Loucy (cell line): Measurements from ENCODE around the gene OR8J1.

Experiments used
- H2AFZ ChIP-seq: fragments of 200-600 bp; sonication (generic); 2 replicates; pipeline ENCODE4 v1.6.0; 2016; ENCODE audit warnings: antibody characterized with exemption, mild to moderate bottlenecking, low read length, moderate library complexity
- H3F3A ChIP-seq: fragments of 200-600 bp; 2 replicates; pipeline ENCODE4 v1.6.0; 2016; ENCODE audit warnings: antibody characterized with exemption, low read depth, mild to moderate bottlenecking
- H3K27me3 ChIP-seq: fragments of 200-600 bp; sonication (generic); 2 replicates; pipeline ENCODE4 v1.6.1; 2014; ENCODE audit warnings: low read length, mild to moderate bottlenecking; ENCODE audit not compliant: insufficient read depth, poor library complexity, severe bottlenecking
- H3K36me3 ChIP-seq: fragments of 200-600 bp; sonication (generic); 2 replicates; pipeline ENCODE4 v1.6.1; 2016; ENCODE audit warnings: low read length; ENCODE audit not compliant: insufficient read depth
- H3K4me1 ChIP-seq: fragments of 200-600 bp; sonication (generic); 2 replicates; pipeline ENCODE4 v1.5.1; 2014; ENCODE audit warnings: low read length, mild to moderate bottlenecking; ENCODE audit not compliant: insufficient read depth, poor library complexity, severe bottlenecking
- H3K4me2 ChIP-seq: fragments of 200-600 bp; sonication (generic); 2 replicates; pipeline ENCODE4 v1.6.0; 2014; ENCODE audit warnings: antibody characterized with exemption, low read length, low read depth, mild to moderate bottlenecking; ENCODE audit not compliant: poor library complexity, severe bottlenecking
- H3K4me3 ChIP-seq: fragments of 200-600 bp; sonication (generic); 2 replicates; pipeline ENCODE4 v1.5.1; 2014; ENCODE audit warnings: low read length, mild to moderate bottlenecking, mixed read lengths; ENCODE audit not compliant: poor library complexity, severe bottlenecking
- H3K79me2 ChIP-seq: fragments of 200-600 bp; sonication (generic); 2 replicates; pipeline ENCODE4 v1.6.1; 2014; ENCODE audit warnings: low read length; ENCODE audit not compliant: insufficient read depth
- H3K9ac ChIP-seq: fragments of 200-600 bp; sonication (generic); 2 replicates; pipeline ENCODE4 v1.6.0; 2014; ENCODE audit warnings: mild to moderate bottlenecking, low read depth, low read length, moderate library complexity; ENCODE audit not compliant: poor library complexity, severe bottlenecking
- H3K9me2 ChIP-seq: fragments of 200-600 bp; sonication (generic); replicated peaks from 2 replicates; pipeline ENCODE4 v1.6.1; 2016; ENCODE audit warnings: low read depth, low read length, mixed read lengths
- H3K9me3 ChIP-seq: fragments of 200-600 bp; sonication (generic); 2 replicates; pipeline ENCODE4 v1.6.1; 2014; ENCODE audit warnings: mild to moderate bottlenecking, antibody characterized with exemption, low read length, low read depth; ENCODE audit not compliant: insufficient read depth
- H4K20me1 ChIP-seq: fragments of 200-600 bp; sonication (generic); 2 replicates; pipeline ENCODE4 v1.6.0; 2014; ENCODE audit warnings: antibody characterized with exemption, low read length, mild to moderate bottlenecking; ENCODE audit not compliant: insufficient read depth, poor library complexity, severe bottlenecking
- EZH2phosphoT487 ChIP-seq: fragments of 200-600 bp; IDR thresholded peaks from 2 replicates; pipeline ENCODE4 v1.6.1; 2018; ENCODE audit warnings: antibody characterized with exemption, mild to moderate bottlenecking, moderate library complexity, borderline replicate concordance
- TF ChIP-seq, protein P1 (sequence below): fragments of 200-600 bp; sonication (generic); conservative IDR thresholded peaks from 2 replicates; pipeline ENCODE4 v1.5.1; 2014; ENCODE audit warnings: mild to moderate bottlenecking, antibody characterized with exemption, low read length

The OR8J1 gene

GRCh38 chr11:56331861-56332491 is 22.1 kb upstream of the OR8J1 start:
- TF ChIP-seq, protein P1, sequence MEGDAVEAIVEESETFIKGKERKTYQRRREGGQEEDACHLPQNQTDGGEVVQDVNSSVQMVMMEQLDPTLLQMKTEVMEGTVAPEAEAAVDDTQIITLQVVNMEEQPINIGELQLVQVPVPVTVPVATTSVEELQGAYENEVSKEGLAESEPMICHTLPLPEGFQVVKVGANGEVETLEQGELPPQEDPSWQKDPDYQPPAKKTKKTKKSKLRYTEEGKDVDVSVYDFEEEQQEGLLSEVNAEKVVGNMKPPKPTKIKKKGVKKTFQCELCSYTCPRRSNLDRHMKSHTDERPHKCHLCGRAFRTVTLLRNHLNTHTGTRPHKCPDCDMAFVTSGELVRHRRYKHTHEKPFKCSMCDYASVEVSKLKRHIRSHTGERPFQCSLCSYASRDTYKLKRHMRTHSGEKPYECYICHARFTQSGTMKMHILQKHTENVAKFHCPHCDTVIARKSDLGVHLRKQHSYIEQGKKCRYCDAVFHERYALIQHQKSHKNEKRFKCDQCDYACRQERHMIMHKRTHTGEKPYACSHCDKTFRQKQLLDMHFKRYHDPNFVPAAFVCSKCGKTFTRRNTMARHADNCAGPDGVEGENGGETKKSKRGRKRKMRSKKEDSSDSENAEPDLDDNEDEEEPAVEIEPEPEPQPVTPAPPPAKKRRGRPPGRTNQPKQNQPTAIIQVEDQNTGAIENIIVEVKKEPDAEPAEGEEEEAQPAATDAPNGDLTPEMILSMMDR: no peak
- no peak for TF ChIP-seq EZH2phosphoT487
- no peak overlapping the region for H3K4me2 ChIP-seq

DNA sequence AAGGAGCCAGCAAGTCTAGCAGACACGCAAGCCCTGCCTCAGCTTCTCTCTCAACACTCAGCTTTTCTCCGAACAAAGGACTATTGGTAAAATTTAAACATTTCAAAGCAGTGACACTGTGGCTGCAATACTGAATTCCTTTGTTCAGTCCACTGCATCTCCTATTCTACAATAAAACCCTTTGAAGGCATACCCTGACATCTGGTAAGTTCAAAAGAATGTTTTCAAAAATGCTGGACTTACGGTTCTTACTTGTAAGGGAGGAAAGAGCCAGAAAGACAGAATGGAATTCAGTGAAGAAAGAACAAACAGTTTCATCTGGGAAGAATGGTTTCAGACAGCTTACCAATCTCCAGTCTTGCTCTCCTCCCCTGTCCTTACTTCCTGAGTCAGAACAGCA is 20.9 kb upstream of the OR8J1 start:
- Histone ChIP-seq H4K20me1 (no peaks in the 10 kb centered on the region), H3K4me1 (no peaks in the 10 kb centered on the region), H3K4me2 (no peak overlapping the region), H3F3A (no peaks in the 10 kb centered on the region), H3K9me3 (no peaks in the 10 kb centered on the region), H3K9ac (no peak overlapping the region), H2AFZ (no peak overlapping the region), H3K36me3 (no peaks in the 10 kb centered on the region), H3K4me3 (no peak overlapping the region), H3K27me3 (no peaks in the 10 kb centered on the region), H3K79me2 (no peaks in the 10 kb centered on the region), H3K9me2 (no peaks in the 10 kb centered on the region)
- TF ChIP-seq, protein P1: no peak
- no peak for TF ChIP-seq EZH2phosphoT487

More at GRCh38 chr11:56331861-56332491, 22.1 kb upstream of the OR8J1 start:
- Histone ChIP-seq H3K9me2 (no peaks in the 10 kb centered on the region), H3K36me3 (no peaks in the 10 kb centered on the region), H3F3A (no peaks in the 10 kb centered on the region), H3K9ac (no peak overlapping the region), H2AFZ (no peak overlapping the region), H3K4me1 (no peaks in the 10 kb centered on the region), H4K20me1 (no peaks in the 10 kb centered on the region), H3K9me3 (no peaks in the 10 kb centered on the region), H3K4me3 (no peak overlapping the region), H3K79me2 (no peaks in the 10 kb centered on the region), H3K27me3 (no peaks in the 10 kb centered on the region)

DNA sequence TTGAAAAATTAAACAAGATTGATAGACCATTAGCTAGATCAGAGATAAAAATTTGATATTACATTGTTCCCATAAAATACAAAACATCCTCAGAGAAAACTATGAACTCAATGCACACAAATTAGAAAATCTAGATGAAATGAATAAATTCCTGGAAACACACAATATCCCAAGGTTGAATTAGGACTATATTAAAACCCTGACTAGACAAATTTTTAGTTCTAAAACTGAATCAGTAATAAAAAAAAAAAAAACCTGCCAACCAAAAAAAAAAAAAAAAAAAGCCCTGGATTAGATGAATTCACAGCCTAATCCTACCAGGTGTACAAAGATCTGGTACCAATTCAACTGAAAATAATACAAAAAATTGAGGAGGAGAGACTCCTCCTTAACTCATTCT is 13.8 kb upstream of the OR8J1 start:
- H3K4me2 ChIP-seq: no peak overlapping the region
- no peaks in the 10 kb centered on the region for H3K36me3 ChIP-seq
- H3K9me3 ChIP-seq: no peaks in the 10 kb centered on the region; the same call in 1 of the 2 replicates
- no peak overlapping the region for H3K9ac ChIP-seq
- H3F3A ChIP-seq: no peaks in the 10 kb centered on the region
- no peaks in the 10 kb centered on the region for H3K79me2 ChIP-seq
- no peak overlapping the region for H3K4me3 ChIP-seq
- no peak overlapping the region for H2AFZ ChIP-seq
- H3K9me2 ChIP-seq: no peaks in the 10 kb centered on the region
- H4K20me1 ChIP-seq: no peaks in the 10 kb centered on the region
- no peaks in the 10 kb centered on the region for H3K4me1 ChIP-seq
- no peak for TF ChIP-seq EZH2phosphoT487
- TF ChIP-seq, protein P1: no peak
- no peaks in the 10 kb centered on the region for H3K27me3 ChIP-seq
